Gastrocnemius medialis (tissue), 4 donors: ENCODE data around the gene MOB1A.
A peak's percentile ranks its signal among the peaks of the same experiment; 100 is the strongest.

ENCODE experiments used
- POLR2A ChIP-seq, 2 donors: fragments of 450-650 bp; IDR thresholded peaks; one replicate each; pipeline ENCODE4 v1.6.1; 2017; ENCODE audit warnings: antibody characterized with exemption in 2 of 2, mild to moderate bottlenecking in 2 of 2, moderate library complexity in 2 of 2
- TF ChIP-seq, protein P1 (sequence below), 5 experiments: fragments of 450-650 bp in 3 of 5; fragments of 200-600 bp in 2 of 5; sonication (generic) in 2 of 5; IDR thresholded peaks in 4 of 5; conservative IDR thresholded peaks in 1 of 5; 1 replicate in 4 of 5; 2 replicates in 1 of 5; pipeline ENCODE4 v1.5.1; 2016 to 2019; ENCODE audit warnings: antibody characterized with exemption in 5 of 5, mild to moderate bottlenecking in 3 of 5, moderate library complexity in 3 of 5

- no peak for TF ChIP-seq POLR2A (IDR thresholded peaks at IDR 0.05)
- TF ChIP-seq, protein P1, sequence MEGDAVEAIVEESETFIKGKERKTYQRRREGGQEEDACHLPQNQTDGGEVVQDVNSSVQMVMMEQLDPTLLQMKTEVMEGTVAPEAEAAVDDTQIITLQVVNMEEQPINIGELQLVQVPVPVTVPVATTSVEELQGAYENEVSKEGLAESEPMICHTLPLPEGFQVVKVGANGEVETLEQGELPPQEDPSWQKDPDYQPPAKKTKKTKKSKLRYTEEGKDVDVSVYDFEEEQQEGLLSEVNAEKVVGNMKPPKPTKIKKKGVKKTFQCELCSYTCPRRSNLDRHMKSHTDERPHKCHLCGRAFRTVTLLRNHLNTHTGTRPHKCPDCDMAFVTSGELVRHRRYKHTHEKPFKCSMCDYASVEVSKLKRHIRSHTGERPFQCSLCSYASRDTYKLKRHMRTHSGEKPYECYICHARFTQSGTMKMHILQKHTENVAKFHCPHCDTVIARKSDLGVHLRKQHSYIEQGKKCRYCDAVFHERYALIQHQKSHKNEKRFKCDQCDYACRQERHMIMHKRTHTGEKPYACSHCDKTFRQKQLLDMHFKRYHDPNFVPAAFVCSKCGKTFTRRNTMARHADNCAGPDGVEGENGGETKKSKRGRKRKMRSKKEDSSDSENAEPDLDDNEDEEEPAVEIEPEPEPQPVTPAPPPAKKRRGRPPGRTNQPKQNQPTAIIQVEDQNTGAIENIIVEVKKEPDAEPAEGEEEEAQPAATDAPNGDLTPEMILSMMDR (IDR thresholded peaks at IDR 0.05 in 4 of 5, conservative IDR thresholded peaks at IDR 0.05 in 1 of 5), result peak in 4 of 5 experiments; percentile 47 to 80 (median 64)
Observed at GRCh38 chr2:74147727-74148456, 30.8 kb downstream of the MOB1A start, which contains the start of gene BOLA3.
